ENCODE measurements around the gene EML1.

Gene EML1

DNA sequence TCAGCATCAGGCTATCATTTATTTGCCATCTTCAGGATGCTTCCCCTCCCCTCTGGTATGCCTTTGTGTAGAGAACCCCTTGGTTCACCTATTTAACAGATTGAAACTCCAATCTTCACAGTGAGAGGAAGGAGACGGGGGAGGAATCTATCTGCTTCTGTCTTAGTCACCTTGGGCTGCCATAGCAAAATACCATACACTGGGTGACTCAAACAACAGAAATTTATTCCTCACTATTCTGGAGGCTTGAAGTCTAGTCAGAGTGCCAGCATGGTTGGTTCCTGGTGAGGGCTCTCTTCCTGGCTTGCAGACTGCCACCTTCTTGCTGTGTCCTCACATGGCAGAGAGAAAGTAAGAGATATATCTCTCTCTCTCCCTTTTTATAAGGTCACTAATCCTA is 13.5 kb upstream of the EML1 start:
- no peak for DNase-seq (ENCODE audit: low read depth)

DNA sequence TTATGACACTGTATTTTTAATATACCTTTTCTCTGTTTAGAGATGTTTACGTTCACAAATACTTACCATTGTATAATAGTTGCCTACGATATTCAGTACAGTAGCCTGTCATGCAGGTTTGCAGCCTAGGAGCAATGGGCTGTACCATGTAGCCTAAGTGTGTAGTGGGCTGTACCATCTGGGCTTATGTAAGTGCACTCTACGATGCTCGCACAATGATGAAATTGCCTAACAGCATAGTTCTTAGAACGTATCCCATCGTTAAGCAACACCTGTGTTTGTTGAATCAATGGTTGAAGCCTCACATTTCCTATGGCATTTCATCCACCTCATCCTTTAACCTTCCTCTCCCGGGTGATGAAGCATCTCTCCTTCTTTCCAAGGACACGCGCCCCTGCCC is 12.5 kb upstream of the EML1 start:
- DNase-seq (ENCODE audit: low read depth): no peak

DNA sequence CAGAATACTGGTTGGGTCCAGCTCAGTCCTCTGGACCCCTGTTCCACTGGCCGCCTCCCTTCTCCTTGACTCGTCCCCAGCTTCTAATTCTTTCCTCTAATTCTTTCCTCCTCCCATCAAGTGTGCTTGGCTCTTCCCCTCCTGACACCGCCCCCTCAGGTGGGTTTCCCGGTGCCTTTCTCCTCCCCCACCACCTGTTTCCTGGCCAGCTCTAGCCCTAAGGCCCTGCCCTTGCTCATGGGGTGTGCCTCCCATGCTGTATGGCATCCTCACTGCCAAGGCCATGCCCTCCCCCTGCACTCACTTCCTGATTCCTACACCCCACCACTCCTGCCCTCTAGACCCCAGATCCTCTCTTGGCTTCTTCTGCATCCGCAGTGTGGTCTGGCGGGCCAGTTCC is 12.1 kb upstream of the EML1 start:
- DNase-seq (ENCODE audit: low read depth): no peak

DNA sequence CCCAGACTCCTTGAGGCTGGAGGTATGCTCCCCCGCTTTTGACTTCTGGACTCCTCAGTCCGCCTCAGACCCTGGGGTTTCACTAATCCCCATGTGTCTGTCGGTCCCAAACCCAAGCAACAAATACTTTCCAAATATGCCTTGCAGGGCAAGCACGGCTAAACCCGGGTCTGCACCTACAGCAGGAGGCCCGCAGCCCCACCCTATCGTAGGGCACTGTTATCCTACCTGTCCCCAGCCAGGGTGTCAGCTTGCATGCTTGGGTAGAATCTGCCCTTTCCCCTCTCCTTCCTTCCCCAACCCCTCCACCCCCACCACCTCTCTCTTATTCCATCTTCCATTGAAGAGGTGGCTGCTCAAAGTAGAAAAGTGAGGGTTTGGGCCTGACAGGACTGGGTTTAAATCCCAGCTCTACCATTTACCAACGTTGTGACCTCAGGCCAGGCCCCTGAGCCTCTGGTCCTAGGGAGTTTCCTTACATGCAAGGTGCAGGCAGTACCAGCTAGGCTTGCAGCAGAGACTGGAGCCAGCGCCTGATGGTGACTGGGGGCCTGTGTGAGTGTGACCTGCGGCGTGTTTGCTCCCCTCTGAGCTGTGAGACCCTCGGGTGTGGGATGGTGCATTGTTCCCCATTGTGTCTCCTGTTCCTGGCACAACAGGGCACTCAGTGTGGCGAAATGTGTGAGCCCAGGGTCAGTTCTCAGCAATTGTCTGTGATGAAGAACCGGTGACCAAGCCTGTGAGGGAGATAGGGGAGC is 11.2 kb upstream of the EML1 start:
- no peak for DNase-seq (ENCODE audit: low read depth)

DNA sequence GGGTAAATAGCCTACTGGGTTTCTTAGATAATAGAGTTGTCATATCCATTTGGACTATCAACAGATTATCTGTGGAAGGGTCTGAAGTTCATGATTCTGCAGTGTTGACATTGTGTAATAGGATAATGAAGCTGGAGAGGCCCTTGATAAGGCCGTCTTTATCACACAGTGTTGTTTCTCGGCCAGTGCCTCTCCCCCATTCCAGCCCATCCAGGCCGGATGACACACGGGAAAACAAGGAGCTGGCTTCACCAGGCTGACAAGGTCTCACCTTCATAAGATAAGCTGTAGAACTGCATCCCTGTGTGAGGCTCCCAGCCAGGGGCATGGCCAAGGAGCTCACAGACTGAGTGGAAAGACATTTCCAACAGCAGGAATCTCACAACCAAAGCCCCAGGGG is 8.7 kb upstream of the EML1 start:
- no peak for DNase-seq (ENCODE audit: low read depth)

DNA sequence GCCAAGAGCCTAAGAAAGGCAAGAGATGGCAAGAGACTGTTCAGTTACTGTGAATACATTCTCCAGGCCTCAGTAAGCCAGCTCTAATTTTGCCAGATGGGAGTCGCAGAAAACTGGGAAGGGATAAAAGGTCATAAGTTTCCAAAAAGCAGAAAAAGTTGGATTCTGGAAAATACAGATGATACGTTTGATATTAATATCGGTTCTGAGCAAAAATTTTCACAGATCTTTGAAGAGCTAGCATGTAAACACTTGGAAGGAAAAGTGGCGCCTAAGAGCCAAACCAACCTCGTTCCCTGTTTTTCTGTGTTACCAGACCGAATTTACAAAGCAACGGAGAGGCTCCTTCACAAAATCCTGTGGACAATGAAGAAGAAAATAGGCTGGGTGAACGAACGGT is 7.8 kb upstream of the EML1 start:
- no peak for DNase-seq (ENCODE audit: low read depth)

DNA sequence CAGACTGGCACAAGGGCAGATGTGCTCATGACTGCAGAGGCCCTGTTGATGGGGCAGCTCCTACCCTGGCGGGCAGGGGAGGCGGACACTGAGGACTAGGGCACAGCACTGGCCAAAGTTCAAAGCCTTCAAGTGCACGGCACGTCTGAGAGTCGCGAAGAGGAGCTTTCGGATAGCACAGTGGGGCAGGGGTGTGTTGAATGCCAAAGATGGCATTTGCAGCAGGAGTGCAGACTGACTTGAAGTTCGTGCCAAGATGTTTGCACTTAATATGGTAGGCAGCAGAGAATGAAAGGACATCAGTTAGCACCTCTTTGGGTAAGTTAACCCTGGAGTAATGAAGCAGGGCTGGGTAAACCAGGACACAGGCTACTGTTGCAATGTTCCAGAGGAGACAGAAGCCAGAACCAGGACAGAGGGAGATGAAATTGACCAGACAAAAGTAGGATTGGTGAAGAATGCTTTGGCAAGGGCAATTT is 6.7 kb upstream of the EML1 start:
- DNase-seq (ENCODE audit: low read depth): no peak

DNA sequence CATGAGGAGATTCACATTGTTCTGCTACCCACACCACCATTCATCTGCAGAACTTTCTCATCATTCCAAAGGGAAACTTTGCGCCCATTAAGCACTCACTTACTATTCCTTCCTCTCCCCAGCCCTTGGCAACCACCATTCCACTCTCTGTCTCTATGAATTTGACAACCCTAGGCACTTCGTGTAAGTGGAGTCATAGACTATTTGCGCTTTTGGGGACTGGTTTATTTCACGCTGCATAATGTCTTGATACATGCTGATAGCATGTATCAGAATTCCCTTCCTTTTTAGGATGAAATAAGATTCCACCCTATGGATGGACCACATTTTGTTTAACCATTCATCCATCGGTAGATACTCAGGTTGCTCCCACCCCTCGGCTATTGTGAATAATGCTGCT is 4.5 kb upstream of the EML1 start:
- DNase-seq (ENCODE audit: low read depth): no peak

DNA sequence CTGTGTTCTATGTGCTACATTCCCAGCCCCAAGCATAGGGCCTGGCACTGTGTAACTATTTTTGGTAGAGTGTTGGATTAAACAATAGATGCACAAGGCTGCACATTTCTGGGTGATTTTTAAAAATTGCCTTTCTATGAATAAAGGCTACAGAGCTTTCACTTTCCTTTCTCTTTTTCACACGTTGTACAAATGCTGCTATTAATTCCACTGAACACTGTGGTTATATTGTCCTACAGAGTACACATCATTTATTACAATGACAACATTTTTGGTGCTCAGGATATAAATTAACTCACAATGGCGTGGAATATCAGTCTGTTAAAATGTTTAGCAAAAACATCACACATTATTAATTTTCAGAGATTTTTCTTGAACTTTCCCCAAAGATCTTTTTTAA is 3.6 kb upstream of the EML1 start:
- no peak for DNase-seq (ENCODE audit: low read depth)

DNA sequence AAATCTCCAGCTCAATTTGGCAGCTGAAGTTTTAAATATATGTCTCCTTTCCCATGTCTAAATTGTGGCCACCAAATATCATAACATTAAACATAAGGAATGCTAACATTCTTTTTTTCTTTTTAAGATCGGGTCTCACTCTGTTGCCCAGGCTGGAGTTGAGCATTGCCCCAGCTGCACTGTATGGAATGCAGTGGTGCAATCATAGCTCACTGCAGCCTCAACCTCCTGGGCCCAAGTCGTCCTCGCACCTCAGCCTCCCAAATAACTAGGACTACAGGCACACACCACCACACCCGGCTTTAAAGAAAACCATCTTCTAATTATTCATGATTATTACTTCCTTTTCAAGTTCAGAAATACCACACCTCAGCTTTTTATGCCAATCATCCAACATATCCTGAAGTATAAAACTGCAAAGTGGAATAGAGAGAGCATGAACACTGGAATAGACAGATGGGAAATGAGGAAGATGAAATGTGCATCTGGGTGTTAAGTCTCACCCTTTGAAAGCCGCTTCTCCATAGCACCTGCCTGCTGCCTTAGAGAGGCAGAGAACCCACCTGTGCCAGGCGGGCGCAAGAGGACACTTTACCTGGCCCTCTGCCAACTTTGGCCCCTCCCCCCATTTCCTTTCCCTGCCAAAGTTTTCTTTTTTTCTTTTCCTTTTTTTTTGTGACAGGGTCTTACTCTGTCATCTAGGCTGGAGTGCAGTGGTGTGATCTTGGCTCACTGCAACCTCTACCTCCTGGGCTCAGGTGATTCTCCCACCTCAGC is 2.8 kb upstream of the EML1 start:
- no peak for DNase-seq (ENCODE audit: low read depth)

DNA sequence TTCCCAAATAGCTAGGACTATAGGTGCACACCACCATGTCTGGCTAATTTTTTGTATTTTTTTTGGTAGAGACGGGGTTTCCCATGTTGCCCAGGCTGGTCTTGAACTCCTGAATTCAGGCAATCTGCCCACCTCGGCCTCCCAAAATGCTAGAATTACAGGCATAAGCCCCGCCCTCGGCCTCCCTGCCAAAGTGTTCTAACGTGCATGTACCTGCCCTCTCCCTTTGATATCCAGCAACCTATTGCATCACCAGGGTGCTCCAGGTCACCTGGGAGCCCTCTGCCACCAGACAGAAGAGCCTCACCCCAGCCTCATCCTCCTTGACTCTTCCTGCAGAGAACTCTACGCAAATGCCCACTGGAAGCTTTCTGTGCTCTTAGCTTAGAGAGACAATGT is 2.2 kb upstream of the EML1 start:
- no peak for DNase-seq (ENCODE audit: low read depth)

DNA sequence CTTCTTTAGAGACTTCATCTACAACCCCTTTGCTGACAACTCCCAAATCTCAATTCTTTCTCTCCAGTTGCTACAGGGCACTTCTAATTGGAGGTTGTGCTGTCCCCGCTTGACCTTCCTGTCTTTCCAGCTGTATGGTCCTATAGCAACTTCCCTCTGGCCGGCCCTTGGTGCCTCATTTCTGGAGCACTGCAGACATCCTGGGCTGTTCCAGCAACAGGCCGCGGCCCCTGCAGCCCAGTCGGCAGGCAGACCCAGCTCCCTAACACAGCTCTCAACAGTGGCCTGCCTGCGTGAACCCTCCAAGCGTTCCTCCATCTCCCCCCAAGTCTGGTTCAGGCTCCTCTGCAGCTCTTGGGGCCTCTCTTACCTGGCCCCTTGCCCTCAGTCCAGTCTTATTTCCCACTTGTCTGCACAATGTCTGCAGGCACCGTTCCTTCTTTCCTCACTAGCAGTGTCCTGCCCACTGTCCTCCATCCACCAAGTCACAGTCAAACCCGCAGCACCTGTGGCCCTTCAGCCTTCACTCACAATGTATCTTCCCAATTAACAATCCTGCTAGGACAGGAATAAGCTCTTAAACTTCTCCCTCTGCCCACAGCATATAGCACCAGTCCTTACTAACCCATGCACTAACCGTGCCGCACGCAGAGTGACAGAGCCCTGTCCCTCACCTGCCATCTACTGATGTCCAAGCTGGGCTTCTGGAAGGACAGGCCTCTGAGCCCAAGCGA is 1.6 kb upstream of the EML1 start:
- no peak for DNase-seq (ENCODE audit: low read depth)

DNA sequence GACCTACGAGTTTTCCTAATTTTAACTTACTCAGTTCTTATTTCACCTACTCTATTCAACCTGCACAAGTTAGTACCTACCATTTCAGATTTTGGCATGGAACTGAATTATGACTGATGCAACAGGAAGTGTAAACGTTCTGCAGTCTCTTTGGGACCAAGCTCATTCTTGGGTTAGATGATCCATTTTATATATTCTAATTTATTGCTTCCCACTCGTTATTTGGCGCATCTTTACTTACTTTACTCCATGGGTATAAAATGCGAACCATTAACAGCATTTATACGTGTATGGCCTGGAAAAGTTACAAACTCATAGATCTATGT is 1.0 kb upstream of the EML1 start:
- no peak for DNase-seq (ENCODE audit: low read depth)

DNA sequence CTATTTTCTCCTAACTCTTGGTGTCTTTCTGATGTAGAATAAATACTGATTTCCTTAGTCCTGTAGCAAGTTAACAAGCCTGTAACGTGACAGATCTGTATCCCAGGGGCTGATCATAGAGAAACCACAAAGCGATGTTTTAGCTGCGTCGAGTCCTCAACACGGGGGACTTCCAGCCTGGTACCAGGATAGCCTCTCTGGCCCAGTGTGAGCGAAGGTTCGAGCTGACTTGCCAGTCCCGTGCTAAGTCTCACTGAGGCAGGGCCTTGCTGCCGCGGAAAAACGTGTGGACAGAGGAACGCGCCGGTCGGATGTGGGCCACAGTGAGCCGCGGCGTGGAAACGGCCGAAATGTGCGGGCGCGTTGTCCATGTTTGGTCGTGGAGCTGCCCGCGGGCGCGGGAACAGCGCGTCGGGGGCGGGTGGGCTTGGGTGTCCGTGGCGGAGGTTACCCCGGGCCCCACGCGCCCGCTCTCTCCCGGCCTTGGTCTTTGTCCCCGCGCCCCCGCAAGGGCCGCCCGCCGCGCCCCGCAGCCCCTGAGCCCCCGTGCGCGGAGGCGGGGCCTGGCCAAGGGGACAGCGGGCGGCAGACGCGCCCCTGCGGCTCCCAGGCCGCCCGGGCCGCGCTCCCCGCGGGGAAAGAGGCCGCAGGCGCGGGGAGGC is 531 bp upstream of the EML1 start:
- DNase-seq (ENCODE audit: low read depth): no peak

DNA sequence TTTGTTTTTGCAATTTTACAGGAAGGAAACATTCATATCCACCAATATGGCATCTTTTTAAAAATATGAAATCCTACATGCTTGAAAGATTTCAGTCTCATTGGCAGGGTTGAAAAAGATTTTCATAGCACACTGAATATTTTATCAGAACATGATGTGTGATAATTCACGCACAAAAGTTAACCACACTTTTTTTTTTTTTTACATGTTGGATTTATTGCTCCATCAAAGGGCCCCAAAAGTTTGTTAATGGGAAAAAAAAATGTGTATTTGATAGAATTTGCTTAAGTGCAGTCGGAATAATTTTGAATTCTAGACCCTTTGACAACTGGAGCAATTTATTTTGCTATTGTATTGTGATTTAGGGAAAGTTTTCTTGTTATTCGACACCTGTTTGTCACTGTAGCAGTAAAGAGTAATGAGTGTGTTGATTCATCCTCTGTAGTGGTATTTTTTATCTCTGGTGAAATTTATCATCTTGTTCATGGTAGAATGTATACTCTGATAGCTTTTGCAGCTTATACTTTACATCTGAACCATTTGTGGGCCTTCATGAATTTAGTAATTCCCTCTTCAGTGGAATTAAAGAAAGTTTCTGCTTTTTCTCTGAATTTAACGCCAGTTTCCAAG is 1.1 kb downstream of the EML1 start:
- no peak for DNase-seq (ENCODE audit: low read depth)

DNA sequence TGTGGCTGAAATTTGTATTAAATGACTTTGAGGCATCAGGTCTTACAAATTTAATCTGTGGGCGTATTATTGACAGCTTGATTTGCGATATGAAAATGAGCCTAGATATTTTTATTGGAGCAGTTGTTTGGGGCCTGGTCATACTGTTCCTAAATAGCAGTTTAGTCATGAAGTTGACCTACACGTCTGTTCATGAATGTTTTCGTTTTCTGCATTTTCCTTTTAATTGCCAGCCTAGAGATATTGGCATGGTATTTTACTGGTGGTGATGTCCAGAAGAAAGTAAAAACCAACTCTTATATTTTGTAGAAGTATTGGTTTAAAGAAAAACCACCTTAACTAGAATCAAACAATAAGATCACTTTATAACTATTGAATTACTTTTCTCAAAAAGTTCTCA is 1.8 kb downstream of the EML1 start:
- DNase-seq (ENCODE audit: low read depth): no peak

DNA sequence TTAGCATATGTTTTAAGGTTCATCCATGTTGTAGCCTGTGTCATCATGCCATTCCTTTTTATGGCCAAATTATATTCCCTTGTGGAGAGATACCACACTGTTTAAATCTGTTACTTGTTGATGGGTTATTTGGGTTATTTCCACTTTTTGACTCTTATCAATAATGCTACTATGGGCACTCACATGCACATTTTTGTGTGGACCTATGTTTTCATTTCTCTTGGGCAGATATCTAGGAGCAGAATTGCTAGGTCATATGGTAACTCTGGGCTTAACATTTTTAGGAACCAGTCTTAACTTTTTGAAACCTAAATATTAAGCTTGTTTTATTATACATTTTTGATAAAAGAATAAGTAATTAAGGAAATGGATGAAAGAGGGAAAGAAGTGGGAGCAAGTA is 4.0 kb downstream of the EML1 start:
- no peak for DNase-seq (ENCODE audit: low read depth)

DNA sequence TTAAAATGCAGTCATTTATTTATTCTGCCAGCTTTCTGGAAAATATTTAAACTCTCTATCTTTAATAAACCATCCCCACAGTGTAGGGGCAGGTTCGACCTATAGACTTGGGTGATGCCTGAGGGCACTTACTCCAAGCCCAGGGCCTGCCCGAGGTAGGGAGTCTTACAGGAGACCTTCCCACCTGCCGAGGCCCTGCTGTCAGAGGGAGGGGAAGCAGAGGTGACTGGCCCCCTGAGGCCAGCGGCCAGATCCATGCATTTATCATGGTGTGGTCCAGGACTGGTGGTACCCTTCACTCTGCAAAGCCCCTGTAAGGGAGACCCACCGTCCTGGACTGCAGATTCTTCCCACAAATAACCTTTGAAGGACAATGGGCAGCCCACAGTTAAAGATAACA is 7.6 kb downstream of the EML1 start:
- DNase-seq (ENCODE audit: low read depth): no peak

DNA sequence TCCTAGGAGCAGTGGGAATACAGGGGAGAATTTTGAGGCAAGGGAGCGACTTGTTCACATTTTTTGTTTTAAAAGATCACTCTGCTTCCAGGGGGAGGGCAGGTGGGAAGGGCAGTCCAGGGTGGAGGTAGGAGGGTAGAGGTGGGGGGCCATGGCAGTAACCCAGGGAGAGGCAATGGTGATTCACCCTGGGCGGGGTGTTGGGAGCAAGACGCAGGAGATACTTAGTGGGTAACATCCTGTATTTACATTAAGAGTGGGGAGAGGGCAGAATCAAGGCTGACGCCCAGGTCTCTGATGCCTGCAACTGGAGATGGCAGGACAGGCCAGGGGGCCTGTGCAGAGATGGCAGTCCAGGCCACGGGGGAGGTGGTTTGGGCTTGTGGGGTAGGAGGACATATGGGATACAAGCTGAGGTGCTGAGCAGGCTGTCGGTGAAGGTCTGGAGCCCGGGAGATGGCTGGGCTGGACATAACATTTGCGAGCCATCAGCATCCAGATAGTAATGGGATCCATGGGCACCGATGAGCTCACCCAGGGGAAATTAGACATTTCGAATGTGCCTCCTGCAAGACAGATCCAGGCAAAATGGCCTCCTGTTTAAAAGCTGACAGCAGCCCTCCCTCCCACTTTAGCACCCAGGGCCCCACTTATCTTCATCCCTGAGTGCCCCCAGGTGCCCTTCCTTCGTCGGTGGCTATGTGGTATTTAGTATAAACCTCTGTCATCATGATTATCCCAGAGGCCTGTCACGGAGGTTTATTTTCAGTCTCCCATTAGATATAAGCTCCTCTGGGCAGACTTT is 9.3 kb downstream of the EML1 start:
- no peak for DNase-seq (ENCODE audit: low read depth)

DNA sequence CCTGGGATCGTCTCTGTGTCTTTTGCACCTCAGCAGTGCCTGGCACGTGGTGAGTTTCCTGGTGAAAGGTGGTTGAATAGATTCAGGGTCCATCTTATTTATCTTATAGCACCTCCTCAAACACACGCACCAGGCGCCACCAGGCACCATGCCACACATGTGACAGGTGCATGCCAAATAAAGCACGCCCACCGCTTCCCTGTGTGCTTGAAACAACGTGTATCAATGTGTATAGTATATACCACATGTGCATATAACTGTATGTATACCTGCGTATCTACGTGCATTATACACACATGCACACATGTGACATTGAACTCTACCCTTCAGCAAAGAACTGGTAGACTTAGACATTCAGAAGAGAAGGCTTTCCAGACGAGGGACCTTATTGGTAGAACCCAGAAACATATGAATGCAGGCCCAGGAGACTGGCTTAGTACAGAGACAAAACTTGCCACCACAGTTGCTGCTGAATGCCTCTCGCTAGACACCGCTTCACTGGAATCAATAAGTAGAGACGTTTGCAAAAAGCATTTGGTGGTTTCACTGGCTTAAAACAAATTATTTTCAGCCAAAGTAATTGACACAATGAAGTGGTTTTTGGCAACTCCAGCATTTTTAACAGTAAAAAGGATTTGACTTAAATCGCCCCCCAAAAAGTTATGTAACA is 10.0 kb downstream of the EML1 start:
- DNase-seq (ENCODE audit: low read depth): no peak

DNA sequence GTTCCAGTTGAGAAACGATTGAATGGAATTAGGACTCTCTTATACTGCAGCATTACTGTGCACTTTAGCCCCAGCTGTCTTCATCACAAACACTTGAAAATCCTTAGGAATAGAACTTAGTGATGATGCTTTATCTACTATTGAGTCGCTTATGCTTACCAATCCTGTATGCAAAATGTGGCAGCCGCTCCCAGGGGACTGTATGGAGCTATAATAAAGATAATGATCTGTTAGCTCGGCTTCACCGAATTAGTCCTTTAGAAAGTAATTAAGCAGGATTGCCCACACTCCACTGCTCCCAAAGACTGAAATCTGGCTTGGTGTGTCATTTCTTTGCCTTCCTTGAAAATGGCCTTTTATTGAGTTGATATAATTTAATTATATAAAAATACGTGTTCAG is 10.6 kb downstream of the EML1 start:
- DNase-seq (ENCODE audit: low read depth): no peak

Measured in activated T-cell treated with anti-CD3 and anti-CD28 coated beads for 48 hours (primary cell).